Measurements from ENCODE around the gene DAB2IP. TPM values are rescaled to one million over a fixed set of nuclear protein-coding genes. Genes with fewer than 3 reads are reported as not detected.

DAB2IP gene
- total RNA-seq, 2 donors from 2014 or later, result 0.07 to 0.53 TPM

DNA sequence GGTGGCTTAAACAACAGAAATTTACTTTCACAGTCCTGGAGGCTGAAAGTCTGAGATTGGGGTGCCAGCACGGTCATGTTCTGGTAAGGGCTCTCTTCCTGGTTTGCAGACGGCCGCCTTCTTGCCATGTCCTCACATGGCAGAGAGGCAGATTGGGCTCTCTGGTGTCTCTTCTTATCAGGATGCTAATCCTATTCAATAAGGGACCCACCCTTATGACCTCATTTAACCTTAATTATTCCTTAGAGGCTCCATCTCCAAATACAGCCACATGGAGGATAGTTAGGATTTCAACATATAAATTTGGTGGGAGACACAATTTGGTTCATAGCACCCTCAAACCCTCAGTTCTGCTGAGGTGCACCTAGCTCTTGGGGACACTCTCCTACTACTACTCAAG lies 180.4 kb downstream of the DAB2IP start:
- no peaks in the 10 kb centered on the region for H3K4me1 Mint-ChIP-seq (ENCODE audit: low read depth in 2 of 2)
- no peak for ATAC-seq
- H3K4me3 Mint-ChIP-seq, result no peak overlapping the region
- no peak overlapping the region for H3K27ac Mint-ChIP-seq
- H3K9me3 Mint-ChIP-seq, result no peaks in the 10 kb centered on the region
- no peak for DNase-seq (ENCODE audit: low spot score)
- no peaks in the 10 kb centered on the region for H3K27me3 Mint-ChIP-seq
- no peaks in the 10 kb centered on the region for H3K36me3 Mint-ChIP-seq

DNA sequence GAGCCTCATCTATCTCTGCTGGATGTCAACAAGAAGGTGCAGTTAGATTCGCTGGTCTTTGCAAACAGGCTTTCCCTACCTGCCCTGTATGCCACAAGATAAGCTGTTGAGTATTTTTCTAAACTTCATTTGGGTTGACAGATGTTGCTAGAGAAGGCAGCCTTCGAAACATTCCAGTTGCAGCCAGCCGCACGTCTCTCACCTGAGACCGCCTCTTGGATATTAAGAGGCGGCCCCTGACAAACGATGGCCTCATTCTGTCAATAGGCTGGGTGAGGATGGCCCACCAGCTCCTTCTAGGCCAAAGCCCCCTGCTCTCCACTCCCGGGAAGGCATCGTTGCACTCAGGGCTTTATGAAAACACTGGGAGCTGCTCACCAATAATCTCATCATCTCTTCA lies 181.6 kb downstream of the DAB2IP start:
- H3K27me3 Mint-ChIP-seq, result no peaks in the 10 kb centered on the region
- ATAC-seq (no peak), DNase-seq (ENCODE audit: low spot score) (no peak)
- no peak overlapping the region for H3K27ac Mint-ChIP-seq
- no peaks in the 10 kb centered on the region for H3K36me3 Mint-ChIP-seq
- H3K4me1 Mint-ChIP-seq (ENCODE audit: low read depth in 2 of 2), result no peaks in the 10 kb centered on the region
- no peaks in the 10 kb centered on the region for H3K9me3 Mint-ChIP-seq
- no peak overlapping the region for H3K4me3 Mint-ChIP-seq

Other genes with a start within 250 kb of the DAB2IP start
- gene GGTA1, start 151.8 kb upstream of the DAB2IP start, total RNA-seq, result not detected